ENCODE data around the gene HYAL2.

Gene HYAL2

GRCh38 chr3:50334339-50335075 lies 12.0 kb upstream of the HYAL2 start:
- peak overlapping the region in 1 of 7 experiments; percentile 4 for H3K4me3 ChIP-seq
- peak overlapping the region in 17 of 21 experiments; percentile 2 to 99 (median 73) for H3K27ac ChIP-seq

GRCh38 chr3:50333744-50334328 lies 11.3 kb upstream of the HYAL2 start:
- H3K4me3 ChIP-seq, result no peak overlapping the region
- H3K27ac ChIP-seq, result peak overlapping the region in 18 of 21 experiments; percentile 2 to 99 (median 72)

GRCh38 chr3:50331364-50331907 lies 8.9 kb upstream of the HYAL2 start:
- Histone ChIP-seq H3K4me3 (no peak overlapping the region), H3K27ac (no peak overlapping the region)

DNA sequence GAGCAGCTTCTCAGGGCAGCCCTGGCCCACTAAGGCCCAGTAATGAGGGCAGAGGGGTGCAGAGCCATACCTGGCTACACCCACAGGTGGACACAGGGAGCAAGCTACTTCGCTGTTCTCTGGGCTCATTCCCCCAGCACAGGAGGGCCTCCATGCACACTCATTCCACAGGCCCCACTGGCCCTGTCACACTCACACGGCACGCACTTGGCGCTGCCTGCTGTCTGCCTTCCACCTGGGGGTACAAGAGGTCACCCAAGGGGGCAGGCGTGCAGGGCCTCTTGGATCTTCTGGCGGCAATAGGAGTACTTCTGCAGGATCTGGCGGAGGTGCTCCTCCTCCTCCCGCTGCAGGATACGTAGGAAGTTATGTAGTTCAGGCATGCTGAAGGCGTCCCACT lies 7.8 kb upstream of the HYAL2 start:
- H3K4me3 ChIP-seq, result no peak overlapping the region

DNA sequence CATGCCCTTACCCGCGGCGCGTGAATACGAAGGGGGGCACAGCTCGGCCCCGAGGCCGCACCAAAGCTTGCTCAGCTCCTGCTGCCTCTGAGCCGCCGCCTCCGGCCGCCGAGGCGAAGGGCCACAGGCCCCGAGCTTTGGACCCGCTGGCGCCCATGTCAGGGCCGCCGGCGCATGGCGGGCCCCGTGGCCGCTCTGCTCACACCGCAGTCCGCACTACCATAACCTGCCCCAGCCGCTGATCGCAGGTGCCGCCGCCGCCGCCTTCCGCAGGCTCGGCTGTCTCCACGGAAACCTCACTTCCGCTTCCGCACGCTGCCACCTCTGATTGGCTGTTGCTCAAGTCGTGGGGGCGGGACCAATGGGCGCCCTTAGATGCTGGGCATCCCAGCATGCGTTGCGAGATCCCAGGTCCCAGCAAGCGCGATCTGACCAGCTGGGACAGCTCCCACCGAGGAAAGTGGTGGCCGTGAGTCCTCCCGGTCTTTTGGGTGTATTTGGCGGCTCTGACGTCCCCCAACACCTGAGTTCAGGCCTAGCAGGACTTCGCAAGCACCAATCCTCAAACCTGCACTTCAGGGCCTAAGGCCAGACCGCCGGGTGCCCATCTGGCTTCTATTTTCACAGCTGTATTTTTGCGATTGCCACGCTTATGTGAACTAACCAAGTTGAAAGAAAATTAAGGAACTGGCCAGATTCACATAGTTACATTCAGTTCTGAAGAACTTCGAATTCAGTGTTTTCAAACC lies 5.6 kb upstream of the HYAL2 start, which contains the start of gene TUSC2:
Gene TUSC2, minus strand, starts transcription at position 281 of the 749 bp plus-strand sequence. Its CDS starts 124 bp downstream, at position 157.
- peak within 1 kb of the TSS; percentile 6 to 94 (median 86) for H3K27ac ChIP-seq
- peak within 1 kb of the TSS; percentile 66 to 95 (median 90) for H3K4me3 ChIP-seq

More for the DNA sequence above, 7.8 kb upstream of the HYAL2 start:
- H3K27ac ChIP-seq, result no peak overlapping the region

DNA sequence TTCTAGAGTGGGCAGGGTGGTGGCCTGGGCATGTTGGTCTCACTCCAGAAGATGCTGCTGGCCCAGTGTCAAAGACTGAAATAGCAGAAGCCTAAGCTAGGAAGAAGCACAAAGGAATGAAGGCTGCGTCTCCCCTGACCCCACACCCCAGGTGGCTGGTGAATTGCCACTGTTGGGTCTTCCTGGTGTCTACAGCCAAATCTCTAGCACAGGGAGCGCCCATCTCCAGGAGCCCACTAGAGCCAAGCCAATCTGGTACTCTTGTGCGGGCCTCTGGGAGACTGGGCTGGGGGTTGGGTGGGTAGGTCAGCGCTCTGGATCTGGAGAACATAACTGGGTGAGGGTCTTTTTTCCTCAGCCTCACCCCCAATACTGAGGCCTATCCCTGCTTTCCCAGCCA lies 4.6 kb upstream of the HYAL2 start:
- H3K27ac ChIP-seq, result peak overlapping the region in 16 of 21 experiments; percentile 70 to 94 (median 88)
- peak overlapping the region; percentile 66 to 95 (median 90) for H3K4me3 ChIP-seq

- Histone ChIP-seq H3K27ac (peak overlapping the region in 1 of 21 experiments; percentile 32), H3K4me3 (no peak overlapping the region)
Observed at GRCh38 chr3:50326182-50326541, 3.6 kb upstream of the HYAL2 start.

- no peak overlapping the region for H3K4me3 ChIP-seq
- peak overlapping the region in 5 of 21 experiments; percentile 32 to 98 (median 44) for H3K27ac ChIP-seq
Observed at GRCh38 chr3:50325497-50326181, 3.1 kb upstream of the HYAL2 start.

DNA sequence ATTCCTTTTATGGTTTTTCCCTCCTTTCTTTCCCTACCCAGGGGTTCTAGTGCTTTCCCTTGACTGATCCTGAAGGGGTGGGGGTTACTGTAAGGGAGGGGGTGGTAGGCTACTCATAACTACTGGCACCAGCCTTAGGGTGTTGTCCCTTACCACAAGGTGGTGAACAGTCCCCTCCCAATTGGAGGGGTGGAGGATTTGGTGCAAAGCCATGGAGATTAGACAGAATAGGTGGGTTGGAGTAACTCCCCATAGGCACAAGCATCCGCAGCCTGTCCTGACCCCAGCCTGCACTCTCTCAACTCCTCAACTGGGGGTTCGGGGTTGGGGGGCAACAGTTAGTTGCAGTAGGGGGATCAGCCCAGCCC lies 2.6 kb upstream of the HYAL2 start:
- H3K27ac ChIP-seq, result peak overlapping the region in 9 of 21 experiments; percentile 5 to 98 (median 44)
- H3K4me3 ChIP-seq, result no peak overlapping the region

DNA sequence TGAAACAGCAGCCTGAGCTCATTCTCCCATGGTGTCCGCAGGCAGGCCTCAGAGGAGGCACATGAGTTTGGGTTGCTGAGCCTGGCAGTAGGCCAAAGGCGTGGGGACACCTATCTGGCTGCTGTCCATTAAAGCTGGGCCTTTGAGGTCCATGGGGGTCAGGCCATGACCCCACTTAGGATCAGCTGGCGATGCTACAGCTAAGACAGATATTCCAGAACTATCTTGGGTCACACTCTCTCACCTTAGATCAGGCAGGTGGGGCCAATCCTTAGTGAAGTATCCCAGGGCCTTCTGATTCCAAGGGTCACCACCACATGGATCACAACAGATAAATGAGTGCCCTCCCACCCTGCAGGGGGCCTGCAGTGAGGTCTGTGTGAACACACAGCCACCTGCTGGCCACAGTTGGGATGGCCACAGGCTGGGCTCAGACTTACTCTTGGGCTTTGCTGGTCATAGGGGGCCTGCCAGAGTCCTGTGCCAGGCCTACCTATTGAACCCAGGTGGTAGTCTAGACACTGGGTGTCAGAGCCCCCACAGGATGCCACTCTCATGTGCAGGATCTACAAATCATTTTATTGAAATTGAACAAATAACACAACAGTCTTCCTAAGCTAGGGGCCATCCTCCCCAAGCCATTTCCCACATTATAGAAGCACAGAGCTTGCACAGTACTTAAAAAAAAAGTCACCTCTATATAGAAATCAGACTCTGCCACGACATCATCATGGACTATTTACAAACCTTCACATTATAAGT lies 2.0 kb upstream of the HYAL2 start:
- H3K27ac ChIP-seq, result peak overlapping the region in 18 of 21 experiments; percentile 36 to 99 (median 98)
- no peak overlapping the region for H3K4me3 ChIP-seq

- H3K27ac ChIP-seq, result peak overlapping the region in 20 of 21 experiments; percentile 36 to 99 (median 97)
- H3K4me3 ChIP-seq, result no peak overlapping the region
Observed at GRCh38 chr3:50323614-50324199, 1.2 kb upstream of the HYAL2 start.

- H3K27ac ChIP-seq, result peak overlapping the region in 20 of 21 experiments; percentile 21 to 99 (median 97)
- H3K4me3 ChIP-seq, result peak overlapping the region in 1 of 7 experiments; percentile 71
Observed at GRCh38 chr3:50323092-50323600, 601 bp upstream of the HYAL2 start.

DNA sequence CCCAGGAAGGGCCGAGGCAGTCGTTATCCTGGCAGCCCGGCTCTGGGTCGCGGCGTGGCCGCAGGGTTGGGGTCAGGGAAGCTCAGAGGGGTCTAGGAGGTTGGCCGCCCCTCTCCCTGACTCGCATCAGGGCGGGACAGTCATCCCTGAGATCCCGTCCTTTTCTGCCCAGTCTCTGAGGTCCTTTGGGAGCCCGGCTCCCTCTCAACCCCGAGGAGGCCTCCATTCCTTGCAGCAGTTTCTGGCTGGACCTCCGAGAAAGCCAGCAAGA lies 495 bp downstream of the HYAL2 start:
- Histone ChIP-seq H3K27ac (peak overlapping the region; percentile 86 to 99 (median 97)), H3K4me3 (peak overlapping the region; percentile 57 to 92 (median 63))

GRCh38 chr3:50321336-50322114 lies 1.0 kb downstream of the HYAL2 start:
- H3K27ac ChIP-seq, result peak overlapping the region; percentile 86 to 99 (median 97)
- peak overlapping the region; percentile 57 to 92 (median 63) for H3K4me3 ChIP-seq

DNA sequence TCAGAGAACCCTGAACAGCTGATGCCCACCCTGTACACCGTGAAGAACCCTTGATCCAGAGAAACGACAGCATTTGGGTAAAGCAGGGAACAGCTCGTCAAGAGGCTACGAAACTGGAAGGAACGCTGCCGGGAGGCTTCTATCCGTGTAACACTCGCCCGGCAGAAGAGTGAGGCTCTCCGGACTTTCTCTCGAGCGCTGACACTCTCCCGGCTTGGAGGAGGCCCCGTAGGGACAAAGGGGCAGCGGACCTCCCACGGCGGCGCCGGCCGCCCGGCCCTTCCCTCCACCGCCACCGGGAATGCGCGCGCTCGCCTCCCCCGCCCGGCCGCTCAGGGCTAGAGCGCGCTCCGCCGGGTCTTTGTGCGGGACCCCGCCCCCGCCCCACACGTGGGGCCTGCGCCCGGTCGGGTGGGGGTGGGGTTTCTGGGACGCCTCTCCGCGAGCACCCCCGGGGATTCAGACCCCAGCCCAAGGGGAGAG lies 1.7 kb downstream of the HYAL2 start:
- Histone ChIP-seq H3K27ac (peak overlapping the region; percentile 86 to 99 (median 97)), H3K4me3 (peak overlapping the region; percentile 57 to 92 (median 63))

DNA sequence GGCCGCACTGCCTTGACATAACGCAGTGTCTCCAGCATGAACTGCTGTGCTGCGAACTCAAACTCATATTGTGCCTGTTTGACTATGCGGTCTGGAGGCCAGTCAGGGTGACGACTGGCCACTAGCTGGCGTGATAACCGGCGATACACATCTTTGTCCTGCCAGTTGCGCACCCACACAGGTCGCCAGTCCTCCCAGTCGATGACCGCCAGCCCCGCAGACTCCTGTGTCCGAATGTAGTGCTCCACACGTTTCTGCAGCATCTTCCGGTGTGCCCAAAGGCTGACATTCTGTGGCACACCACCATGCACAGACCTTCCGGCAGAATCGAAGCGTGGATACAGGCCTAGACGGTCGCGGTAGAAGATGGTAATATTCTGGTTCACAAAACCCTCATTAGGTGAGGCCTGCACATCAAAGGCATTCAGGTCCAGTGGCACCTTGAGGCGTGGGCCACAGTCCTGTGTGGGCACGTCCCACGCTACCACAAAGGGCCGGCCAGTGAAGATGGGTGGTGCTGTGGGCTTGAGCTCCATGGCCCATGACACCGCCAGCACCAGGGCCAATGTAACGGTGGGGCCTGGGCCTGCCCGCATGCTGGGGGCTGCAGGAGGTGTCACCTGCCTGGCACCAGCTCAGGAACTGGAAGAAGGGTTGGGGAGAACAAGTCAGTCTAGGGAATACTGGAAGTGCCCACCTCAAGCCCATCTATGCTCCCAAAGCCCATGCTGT lies 2.5 kb downstream of the HYAL2 start:
- H3K4me3 ChIP-seq, result peak overlapping the region; percentile 57 to 92 (median 63)
- peak overlapping the region in 19 of 21 experiments; percentile 86 to 99 (median 97) for H3K27ac ChIP-seq
